ENCODE data around the gene SLF2.

Gene SLF2

DNA sequence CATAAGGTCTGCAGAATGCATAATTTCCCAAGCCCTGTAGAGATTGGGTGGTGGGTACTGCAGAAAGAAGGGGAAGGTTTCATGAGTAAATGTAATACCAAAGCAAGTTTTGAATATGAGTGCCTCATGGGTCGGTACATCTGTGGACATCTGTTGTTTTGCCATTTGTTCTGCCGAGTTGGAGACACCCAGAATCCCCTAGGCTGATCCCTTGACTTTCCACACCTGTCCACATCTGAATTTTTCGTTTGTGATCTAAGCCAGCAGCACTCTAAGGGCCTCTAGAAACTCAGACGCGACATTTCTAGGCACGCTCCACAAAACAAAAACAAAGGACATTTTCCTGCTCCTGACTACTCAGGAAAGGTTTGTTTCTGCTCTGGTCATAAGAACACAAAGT, 11.7 kb upstream of the SLF2 start:
- no peaks in the 10 kb centered on the region for H3K9me3 Mint-ChIP-seq
- DNase-seq, result no peak
- H3K4me1 Mint-ChIP-seq, result peaks cover under 1 to 2% of the 10 kb centered on the region in 2 donors
- no peak overlapping the region for H3K4me3 Mint-ChIP-seq
- no peak for ATAC-seq (replicated peaks)
- no peak overlapping the region for H3K27ac Mint-ChIP-seq
- no peaks in the 10 kb centered on the region for H3K36me3 Mint-ChIP-seq
- H3K27me3 Mint-ChIP-seq, result peaks cover 17 to 25% of the 10 kb centered on the region in 2 donors

DNA sequence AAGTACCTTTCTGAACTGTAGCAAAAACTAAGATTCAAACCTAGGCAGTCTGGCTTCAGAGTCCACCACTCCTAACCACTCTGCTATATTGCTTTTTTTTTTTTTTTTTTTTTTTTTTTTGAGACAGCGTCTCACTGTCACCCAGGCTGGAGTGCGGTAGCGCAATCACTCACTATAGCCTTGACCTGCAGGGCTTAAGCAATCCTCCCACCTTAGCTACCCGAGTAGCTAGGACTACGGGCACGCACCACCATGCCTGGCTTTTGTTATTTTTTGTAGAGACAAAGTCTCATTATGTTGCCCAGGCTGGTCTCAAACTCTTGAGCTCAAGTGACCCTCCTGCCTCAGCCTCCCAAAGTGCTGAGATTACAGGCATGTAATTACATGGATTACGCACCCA, 10.1 kb upstream of the SLF2 start:
- H3K9me3 Mint-ChIP-seq, result no peaks in the 10 kb centered on the region
- DNase-seq, result no peak
- H3K27me3 Mint-ChIP-seq, result peaks cover 17 to 25% of the 10 kb centered on the region in 2 donors

DNA sequence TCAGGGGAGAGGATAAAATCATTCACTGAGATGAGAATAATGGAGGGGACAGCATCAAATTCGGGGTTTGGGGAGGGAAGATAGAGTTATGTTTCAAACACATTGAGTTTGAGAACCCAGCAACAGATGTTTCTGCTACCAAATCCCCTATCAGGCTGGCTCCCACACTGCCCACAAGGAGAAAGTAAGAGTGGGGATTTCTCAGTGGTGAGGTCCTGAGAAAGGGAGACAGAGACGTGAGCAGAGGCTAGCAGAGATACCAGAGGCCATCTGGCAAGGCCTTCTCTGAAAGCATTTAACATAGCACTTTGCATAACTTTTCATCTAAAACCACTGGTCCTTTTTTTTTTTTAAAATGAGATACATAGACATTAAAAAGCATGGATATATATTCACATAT, 7.8 kb upstream of the SLF2 start:
- no peak overlapping the region for H3K27ac Mint-ChIP-seq
- peaks cover 16 to 19% of the 10 kb centered on the region in 2 donors for H3K27me3 Mint-ChIP-seq
- peaks cover 4 to 6% of the 10 kb centered on the region in 2 donors for H3K4me1 Mint-ChIP-seq
- H3K4me3 Mint-ChIP-seq, result no peak overlapping the region
- DNase-seq (no peak), ATAC-seq (replicated peaks) (no peak)
- no peaks in the 10 kb centered on the region for H3K36me3 Mint-ChIP-seq
- no peaks in the 10 kb centered on the region for H3K9me3 Mint-ChIP-seq

More for the DNA sequence above, 10.1 kb upstream of the SLF2 start:
- Mint-ChIP-seq H3K36me3 (no peaks in the 10 kb centered on the region), H3K4me3 (no peak overlapping the region), H3K4me1 (no peaks in the 10 kb centered on the region), H3K27ac (no peak overlapping the region)
- ATAC-seq (replicated peaks), result no peak

DNA sequence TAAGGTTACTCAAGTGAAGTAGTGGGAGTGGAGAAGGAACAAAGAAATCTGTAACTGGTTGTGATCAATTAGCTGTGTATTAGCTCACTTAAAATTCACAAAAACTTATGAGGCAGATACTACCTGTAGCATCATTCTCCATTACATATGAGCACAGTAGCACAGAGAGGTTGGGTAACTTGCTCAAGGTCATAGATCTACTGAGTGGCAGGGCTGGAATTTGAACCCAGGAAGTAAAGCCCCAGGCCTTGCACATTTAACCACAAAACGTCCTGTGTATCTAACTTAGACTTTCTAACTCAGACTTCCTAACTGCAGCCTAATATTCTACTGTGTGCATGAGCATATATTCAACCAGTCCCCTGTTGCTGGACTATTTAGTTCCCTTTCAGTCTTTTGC, 5.6 kb upstream of the SLF2 start:
- ATAC-seq (replicated peaks), result no peak
- Mint-ChIP-seq H3K4me3 (no peak overlapping the region), H3K36me3 (no peaks in the 10 kb centered on the region), H3K27me3 (peaks cover 6 to 7% of the 10 kb centered on the region in 2 donors), H3K9me3 (no peaks in the 10 kb centered on the region), H3K27ac (no peak overlapping the region), H3K4me1 (peaks cover 9 to 16% of the 10 kb centered on the region in 2 donors)
- DNase-seq, result no peak

GRCh38 chr10:100907773-100908363, 4.9 kb upstream of the SLF2 start:
- ATAC-seq (replicated peaks), result no peak
- Mint-ChIP-seq H3K27ac (no peak overlapping the region), H3K9me3 (no peaks in the 10 kb centered on the region), H3K27me3 (peaks cover 6 to 7% of the 10 kb centered on the region in 2 donors), H3K4me3 (no peak overlapping the region), H3K4me1 (peaks cover 9 to 18% of the 10 kb centered on the region in 2 donors), H3K36me3 (peaks cover 0 to 1% of the 10 kb centered on the region in 2 donors)
- DNase-seq, result no peak

DNA sequence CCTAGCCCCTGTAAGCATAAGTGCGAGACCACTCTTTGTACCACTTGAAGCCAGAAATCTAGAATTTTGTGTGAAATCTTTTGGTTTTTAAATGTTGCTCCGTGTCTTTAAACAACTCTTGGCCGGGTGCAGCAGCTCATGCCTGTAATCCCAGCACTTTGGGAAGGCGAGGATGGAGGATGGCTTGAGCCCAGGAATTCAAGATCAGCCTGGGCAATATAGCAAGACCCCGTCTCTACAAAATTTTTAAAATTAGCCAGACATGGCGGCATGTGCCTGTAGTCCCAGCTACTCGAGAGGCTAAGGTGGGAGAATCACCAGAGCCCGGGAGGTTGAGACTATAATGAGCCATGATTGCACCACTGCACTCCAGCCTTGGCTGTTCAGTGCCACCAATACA, 4.4 kb upstream of the SLF2 start:
- peaks cover 1 to 2% of the 10 kb centered on the region in 2 donors for H3K27me3 Mint-ChIP-seq
- H3K9me3 Mint-ChIP-seq, result no peaks in the 10 kb centered on the region
- peaks cover 10 to 18% of the 10 kb centered on the region in 2 donors for H3K4me1 Mint-ChIP-seq
- no peak for DNase-seq
- H3K27ac Mint-ChIP-seq, result no peak overlapping the region
- no peak overlapping the region for H3K4me3 Mint-ChIP-seq
- no peak for ATAC-seq (replicated peaks)
- H3K36me3 Mint-ChIP-seq, result peaks cover 0 to 6% of the 10 kb centered on the region in 2 donors

DNA sequence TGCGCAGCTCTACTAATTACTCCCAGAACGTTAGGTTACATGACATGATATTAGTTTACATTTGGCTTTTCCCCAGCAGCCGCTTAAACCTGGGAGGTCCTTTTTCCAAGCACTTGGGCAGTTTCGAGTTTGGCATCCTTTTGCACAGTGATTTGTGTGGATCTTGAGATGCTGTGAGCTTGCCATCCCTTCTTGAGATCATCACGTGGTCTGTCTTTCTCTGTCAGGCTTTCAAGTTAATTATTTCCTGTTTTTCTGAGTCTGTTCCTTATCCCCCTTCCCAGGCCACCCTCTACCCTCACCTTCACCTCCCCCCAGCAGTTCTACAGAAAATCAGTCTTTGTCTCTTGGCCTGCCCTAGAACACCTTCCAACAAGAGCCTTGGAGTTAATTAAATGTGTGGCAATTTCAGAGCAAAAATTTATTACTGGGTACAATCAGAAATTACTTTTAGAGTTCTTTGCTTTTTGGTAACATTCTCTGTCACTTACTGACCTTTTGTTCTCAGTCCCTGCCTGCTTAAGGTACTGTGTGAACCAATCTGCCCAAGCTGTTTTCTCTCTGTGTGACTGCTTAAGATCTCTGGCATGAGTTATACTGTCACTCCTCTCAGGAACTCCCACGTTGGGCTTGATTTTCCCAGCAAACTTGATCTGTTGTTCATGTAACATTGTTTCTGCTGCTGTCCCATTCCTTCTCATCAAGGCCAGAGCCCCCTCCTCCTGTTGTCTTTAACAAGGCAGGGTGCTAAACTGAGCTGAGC, 3.1 kb upstream of the SLF2 start:
- peaks cover 3 to 12% of the 10 kb centered on the region in 2 donors for H3K36me3 Mint-ChIP-seq
- ATAC-seq (replicated peaks) (no peak), DNase-seq (no peak)
- no peaks in the 10 kb centered on the region for H3K27me3 Mint-ChIP-seq
- H3K4me1 Mint-ChIP-seq, result peaks cover 13 to 26% of the 10 kb centered on the region in 2 donors
- H3K4me3 Mint-ChIP-seq, result no peak overlapping the region
- H3K9me3 Mint-ChIP-seq, result no peaks in the 10 kb centered on the region
- H3K27ac Mint-ChIP-seq, result no peak overlapping the region

DNA sequence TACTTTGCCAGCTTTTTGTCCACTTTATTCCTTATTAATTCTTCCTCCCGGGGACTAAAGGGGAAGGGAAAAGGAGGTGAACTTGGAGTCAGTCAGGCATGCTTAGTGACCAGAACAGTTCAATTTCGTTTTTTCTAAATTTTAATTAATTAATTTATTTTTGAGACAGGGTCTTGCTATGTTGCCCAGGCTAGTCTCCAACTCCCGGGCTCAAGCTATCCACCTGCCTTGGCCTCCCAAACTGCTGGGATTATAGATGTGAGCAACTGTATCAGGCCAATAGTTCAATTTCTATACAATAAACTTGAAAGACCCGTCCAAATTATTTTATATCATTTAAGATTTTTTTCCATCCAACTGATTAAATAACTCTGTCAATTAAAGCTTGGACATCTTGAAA, 1.3 kb upstream of the SLF2 start:
- no peak for ATAC-seq (replicated peaks)

DNA sequence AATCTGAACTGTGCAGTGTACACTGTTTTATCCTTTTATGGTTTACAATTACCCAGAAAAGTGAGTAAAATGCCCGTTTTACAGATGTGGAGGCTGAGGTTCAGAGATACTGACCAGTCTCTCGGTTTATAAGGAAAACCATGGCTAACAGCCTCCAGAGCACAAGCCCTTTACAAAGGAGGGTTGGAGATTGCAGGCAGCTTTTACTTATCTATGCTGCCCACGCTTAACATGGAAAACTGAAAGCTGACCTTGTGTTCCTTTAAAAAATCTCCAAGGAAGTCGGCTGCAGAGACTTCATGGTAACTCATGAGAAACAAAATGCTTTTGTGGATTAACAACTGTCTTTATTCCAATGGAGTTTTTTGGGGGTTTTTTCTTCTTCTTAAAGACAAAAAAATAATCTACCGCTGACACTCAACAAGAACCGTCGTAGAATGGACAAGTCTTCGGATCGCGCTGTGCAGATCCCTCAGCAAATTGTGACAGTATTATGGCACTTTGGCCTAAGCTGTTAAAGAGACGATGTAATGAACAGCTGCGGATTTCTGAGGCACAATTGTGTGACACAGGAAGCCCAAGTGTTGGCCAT, 654 bp upstream of the SLF2 start:
- peaks cover 12 to 26% of the 10 kb centered on the region in 2 donors for H3K36me3 Mint-ChIP-seq
- H3K9me3 Mint-ChIP-seq, result no peaks in the 10 kb centered on the region
- ATAC-seq (replicated peaks) (peak in 1 of 2 donors; percentile 44), DNase-seq (no peak)
- peaks cover 21 to 34% of the 10 kb centered on the region in 2 donors for H3K4me1 Mint-ChIP-seq
- no peaks in the 10 kb centered on the region for H3K27me3 Mint-ChIP-seq
- peak overlapping the region; percentile 98 for H3K27ac Mint-ChIP-seq
- H3K4me3 Mint-ChIP-seq, result peak overlapping the region; percentile 98 to 100

More for the DNA sequence above, 1.3 kb upstream of the SLF2 start:
- no peak overlapping the region for H3K4me3 Mint-ChIP-seq
- H3K36me3 Mint-ChIP-seq, result peaks cover 7 to 20% of the 10 kb centered on the region in 2 donors
- H3K27ac Mint-ChIP-seq, result no peak overlapping the region
- no peaks in the 10 kb centered on the region for H3K9me3 Mint-ChIP-seq
- H3K4me1 Mint-ChIP-seq, result peaks cover 18 to 34% of the 10 kb centered on the region in 2 donors
- no peaks in the 10 kb centered on the region for H3K27me3 Mint-ChIP-seq
- DNase-seq, result no peak

DNA sequence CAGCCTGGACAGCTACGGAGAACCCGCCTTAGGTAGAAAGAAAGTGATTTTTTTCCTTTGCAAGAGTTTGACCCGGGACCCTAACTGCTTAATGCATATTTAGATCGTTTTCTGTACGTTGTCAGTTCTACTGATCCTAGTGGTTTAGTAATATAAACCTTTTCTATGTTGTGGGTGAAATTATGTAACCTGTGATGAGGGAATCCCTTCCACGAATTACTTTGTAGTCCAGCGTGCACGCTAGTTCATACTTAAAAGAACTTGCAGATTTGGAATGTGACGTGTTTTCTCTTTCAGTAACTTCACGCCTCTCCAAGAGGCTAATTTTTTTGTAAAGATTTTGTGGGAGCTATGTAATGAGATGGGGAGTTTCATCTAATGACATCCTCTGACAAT, 705 bp downstream of the SLF2 start:
- H3K4me1 Mint-ChIP-seq, result peaks cover 21 to 34% of the 10 kb centered on the region in 2 donors
- ATAC-seq (replicated peaks) (no peak), DNase-seq (no peak)
- H3K27me3 Mint-ChIP-seq, result no peaks in the 10 kb centered on the region
- peak overlapping the region; percentile 98 for H3K27ac Mint-ChIP-seq
- peak overlapping the region; percentile 98 to 100 for H3K4me3 Mint-ChIP-seq
- H3K36me3 Mint-ChIP-seq, result peaks cover 14 to 26% of the 10 kb centered on the region in 2 donors
- no peaks in the 10 kb centered on the region for H3K9me3 Mint-ChIP-seq

- Mint-ChIP-seq H3K4me3 (no peak overlapping the region), H3K27me3 (no peaks in the 10 kb centered on the region), H3K4me1 (peaks cover 12 to 19% of the 10 kb centered on the region in 2 donors), H3K9me3 (no peaks in the 10 kb centered on the region), H3K36me3 (peaks cover 15 to 37% of the 10 kb centered on the region in 2 donors), H3K27ac (no peak overlapping the region)
- ATAC-seq (replicated peaks) (no peak), DNase-seq (no peak)
Measured at GRCh38 chr10:100917071-100917470, 4.3 kb downstream of the SLF2 start.

DNA sequence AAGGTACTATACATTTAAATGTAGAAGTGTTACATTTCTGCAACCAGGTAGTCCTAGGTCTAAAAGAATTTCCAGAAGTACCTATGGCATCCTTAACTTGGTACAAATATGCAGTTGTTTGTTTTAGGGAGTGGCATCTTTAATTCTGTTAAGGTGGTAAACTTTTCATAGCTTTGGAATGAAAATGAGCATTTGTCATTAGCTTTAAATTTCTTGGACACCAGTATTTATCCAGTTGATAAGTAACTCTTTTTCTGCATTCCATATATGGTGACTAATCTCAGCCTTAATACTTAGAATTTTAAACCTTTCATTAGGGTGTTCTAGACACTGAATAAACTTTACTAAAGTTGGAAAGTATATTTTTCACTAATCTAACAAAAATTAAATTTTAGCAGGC, 10.8 kb downstream of the SLF2 start:
- no peaks in the 10 kb centered on the region for H3K9me3 Mint-ChIP-seq
- peaks cover 21 to 38% of the 10 kb centered on the region in 2 donors for H3K36me3 Mint-ChIP-seq
- no peak overlapping the region for H3K4me3 Mint-ChIP-seq
- peaks cover 0 to 5% of the 10 kb centered on the region in 2 donors for H3K4me1 Mint-ChIP-seq
- ATAC-seq (replicated peaks) (no peak), DNase-seq (no peak)
- H3K27me3 Mint-ChIP-seq, result no peaks in the 10 kb centered on the region
- no peak overlapping the region for H3K27ac Mint-ChIP-seq

DNA sequence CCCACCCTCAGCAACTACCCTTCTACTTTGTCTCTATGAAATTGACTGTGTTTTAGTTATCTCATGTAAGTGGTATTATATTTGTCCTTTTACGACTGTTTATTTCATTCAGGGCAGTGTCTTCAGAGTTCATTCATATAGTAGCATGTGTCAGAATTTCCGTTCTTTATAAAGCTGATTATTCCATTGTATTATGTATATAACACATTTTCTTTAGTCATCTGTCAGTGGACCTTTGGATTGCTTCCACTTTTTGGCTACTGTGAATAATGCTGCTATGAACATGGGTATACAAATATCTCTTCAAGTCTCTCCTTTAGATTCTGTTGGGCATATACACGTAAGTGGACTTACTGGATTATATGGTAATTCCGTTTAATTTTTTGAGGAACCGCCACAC, 14.5 kb downstream of the SLF2 start:
- Mint-ChIP-seq H3K4me3 (no peak overlapping the region), H3K27me3 (no peaks in the 10 kb centered on the region), H3K27ac (no peak overlapping the region), H3K9me3 (no peaks in the 10 kb centered on the region), H3K4me1 (peaks cover 0 to 5% of the 10 kb centered on the region in 2 donors), H3K36me3 (peaks cover 30 to 40% of the 10 kb centered on the region in 2 donors)
- ATAC-seq (replicated peaks), result no peak
- DNase-seq, result no peak

DNA sequence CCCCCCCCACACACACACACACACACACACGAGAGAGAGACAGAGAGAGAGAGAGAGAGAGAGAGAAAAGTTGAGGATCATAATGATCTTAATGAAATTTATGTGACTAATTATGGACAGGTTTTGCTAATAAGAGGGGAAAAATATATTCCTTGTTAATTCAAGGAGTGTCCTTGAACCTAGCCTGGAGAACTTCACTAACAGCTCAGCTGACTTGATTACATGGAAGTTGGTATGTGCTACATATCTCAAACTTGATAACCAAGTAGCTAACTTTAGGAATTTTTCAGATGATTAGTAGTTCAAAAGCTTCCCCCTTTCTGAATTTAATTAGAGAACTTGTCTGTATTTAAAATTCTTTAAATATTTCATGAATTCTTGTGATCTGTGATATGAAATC, 15.3 kb downstream of the SLF2 start:
- Mint-ChIP-seq H3K4me3 (no peak overlapping the region), H3K36me3 (peaks cover 34 to 43% of the 10 kb centered on the region in 2 donors), H3K27me3 (no peaks in the 10 kb centered on the region), H3K4me1 (peaks cover 0 to 5% of the 10 kb centered on the region in 2 donors), H3K27ac (no peak overlapping the region), H3K9me3 (no peaks in the 10 kb centered on the region)
- DNase-seq (no peak), ATAC-seq (replicated peaks) (no peak)

- ATAC-seq (replicated peaks) (no peak), DNase-seq (no peak)
- no peaks in the 10 kb centered on the region for H3K27me3 Mint-ChIP-seq
- H3K9me3 Mint-ChIP-seq, result no peaks in the 10 kb centered on the region
- peaks cover 0 to 1% of the 10 kb centered on the region in 2 donors for H3K4me1 Mint-ChIP-seq
- no peak overlapping the region for H3K27ac Mint-ChIP-seq
- no peak overlapping the region for H3K4me3 Mint-ChIP-seq
- peaks cover 30 to 39% of the 10 kb centered on the region in 2 donors for H3K36me3 Mint-ChIP-seq
Measured at GRCh38 chr10:100930368-100930767, 17.6 kb downstream of the SLF2 start.

Data from stimulated activated naive B cell treated with anti-CD40 and anti-IgM and Interleukin-4, amounts not matched to agents 10 μg/mL and 1 μg/mL and 100 μg/mL, for 72 hours (primary cell).